GM19468 (cell line): Measurements from ENCODE around the gene COPS7B.
A peak's percentile ranks its signal among the peaks of the same experiment; 100 is the strongest.
"Not testable (repeated sequence)": the region's sequence is repeated elsewhere in the genome, so short reads cannot be mapped to it uniquely, and the experiment has no call there.

Experiments
- ATAC-seq: cut with Tn5 transposase; IDR thresholded peaks from one replicate; pipeline ENCODE4 v1.9.1; 2021; ENCODE audit warnings: mild to moderate bottlenecking, moderate library complexity, moderate number of reproducible peaks; ENCODE audit not compliant: unreplicated experiment; ENCODE audit errors: extremely low read depth

Gene COPS7B

GRCh38 chr2:231786177-231786916, at the start of gene COPS7B:
TSS of gene COPS7B (plus strand) at chr2:231786445. CDS start at chr2:231788571, 2,126 bp downstream.
- peak; percentile 22 for ATAC-seq

- no peak for ATAC-seq
Observed at GRCh38 chr2:231737761-231738160, 48.5 kb upstream of the COPS7B start.

GRCh38 chr2:231743376-231744116, 42.7 kb upstream of the COPS7B start:
- no peak for ATAC-seq

- ATAC-seq, result no peak
Observed at GRCh38 chr2:231745303-231746038, 40.8 kb upstream of the COPS7B start.

- not testable (repeated sequence) for ATAC-seq
Observed at GRCh38 chr2:231748153-231748896, 37.9 kb upstream of the COPS7B start.

GRCh38 chr2:231749016-231749415, 37.2 kb upstream of the COPS7B start:
- not testable (repeated sequence) for ATAC-seq

GRCh38 chr2:231751042-231751815, 35.0 kb upstream of the COPS7B start:
- no peak for ATAC-seq

- ATAC-seq, result no peak
Observed at GRCh38 chr2:231752061-231752460, 34.2 kb upstream of the COPS7B start.

GRCh38 chr2:231761735-231762134, 24.5 kb upstream of the COPS7B start:
- ATAC-seq, result no peak

- no peak for ATAC-seq
Observed at GRCh38 chr2:231764124-231764523, 22.1 kb upstream of the COPS7B start.

GRCh38 chr2:231764760-231765159, 21.5 kb upstream of the COPS7B start:
- ATAC-seq, result no peak

- ATAC-seq, result no peak
Observed at GRCh38 chr2:231765496-231765929, 20.7 kb upstream of the COPS7B start.

- no peak for ATAC-seq
Observed at GRCh38 chr2:231769170-231770136, 16.8 kb upstream of the COPS7B start.

GRCh38 chr2:231780123-231780908, 5.9 kb upstream of the COPS7B start:
- ATAC-seq, result no peak

- ATAC-seq, result peak; percentile 87
Observed at GRCh38 chr2:231780909-231781797, 5.1 kb upstream of the COPS7B start, which contains the start of gene PDE6D. TSS of gene PDE6D (minus strand) at chr2:231781282. CDS start at chr2:231781114, 168 bp downstream.
